HG02588 (cell line): ENCODE results near the gene VIPR1.
"Not testable (repeated sequence)": the region's sequence is repeated elsewhere in the genome, so short reads cannot be mapped to it uniquely, and the experiment has no call there.

Experiments used
- ATAC-seq: cut with Tn5 transposase; IDR thresholded peaks from one replicate; pipeline ENCODE4 v1.9.1; 2021; ENCODE audit warnings: mild to moderate bottlenecking, moderate library complexity; ENCODE audit not compliant: unreplicated experiment

VIPR1 gene

DNA sequence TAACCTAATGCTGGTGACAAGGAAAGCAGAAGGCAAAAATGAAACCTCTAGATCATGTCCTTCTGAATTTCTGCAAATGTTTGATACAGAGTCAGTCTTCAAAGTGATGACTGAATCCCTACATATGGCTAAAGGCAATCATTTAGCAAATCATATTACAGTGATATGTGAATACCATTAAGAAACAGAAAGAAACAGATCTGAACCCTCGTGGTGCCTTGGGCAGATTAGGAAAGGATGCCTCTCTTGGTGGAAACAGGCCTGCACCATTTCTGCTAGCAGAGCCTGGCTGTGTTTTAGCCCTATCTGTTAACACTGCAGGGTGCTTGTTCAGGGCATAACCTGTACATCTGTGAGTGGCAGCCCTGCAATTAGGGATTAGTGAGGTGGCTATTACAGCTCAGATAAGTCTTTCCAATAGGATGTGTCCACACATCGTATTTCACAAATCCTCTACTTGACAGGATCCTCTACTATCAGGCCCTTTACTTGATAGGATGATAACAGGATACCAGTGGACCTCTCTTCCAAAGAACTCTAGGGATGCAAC lies 67.2 kb downstream of the VIPR1 start:
- ATAC-seq = no peak

DNA sequence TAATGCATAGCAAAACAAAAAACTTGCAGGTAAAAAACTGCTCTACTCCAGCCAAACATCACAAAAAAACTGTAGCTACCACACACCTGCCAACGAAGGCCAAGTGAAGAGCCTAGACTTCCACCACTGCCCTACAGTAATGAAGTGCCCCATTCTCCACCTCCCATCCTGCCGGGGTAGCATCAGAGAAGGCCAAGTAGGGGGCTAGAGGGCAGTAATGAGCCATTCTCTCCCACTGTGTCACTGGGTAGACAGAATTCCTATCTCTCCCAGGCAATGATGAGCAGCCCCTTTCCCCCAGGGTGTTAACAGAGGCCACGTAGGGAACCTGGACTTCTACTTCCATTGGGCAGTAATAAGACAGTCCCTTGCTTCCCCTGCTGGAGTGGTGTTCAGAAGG lies 69.8 kb downstream of the VIPR1 start:
- no peak for ATAC-seq

DNA sequence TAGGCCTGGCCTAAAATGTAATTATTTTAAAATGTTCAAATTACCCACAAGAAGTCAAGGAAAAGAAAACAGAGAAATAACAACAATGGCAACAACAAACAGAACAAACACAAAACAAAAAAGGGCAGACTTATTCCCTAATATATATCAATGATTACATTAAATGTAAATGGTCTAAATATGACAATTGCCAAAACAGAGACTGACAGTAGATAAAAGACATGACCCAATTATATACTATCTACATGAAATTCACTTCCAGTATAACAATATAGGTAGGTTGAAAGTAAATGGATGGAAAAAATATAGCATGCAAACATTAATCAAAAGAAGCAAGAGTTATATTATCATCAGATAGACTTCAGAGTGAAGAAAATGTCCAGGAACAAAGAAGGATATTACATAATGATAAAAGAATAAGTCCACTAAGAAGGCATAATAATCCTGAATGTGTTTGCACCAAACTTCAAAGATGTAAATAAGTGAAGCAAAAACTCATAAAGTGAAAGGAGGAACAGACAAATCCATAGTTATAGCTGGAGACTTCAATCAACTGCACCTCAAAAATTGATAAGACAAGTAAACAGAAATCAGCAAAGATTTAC lies 72.8 kb downstream of the VIPR1 start:
- no peak for ATAC-seq

DNA sequence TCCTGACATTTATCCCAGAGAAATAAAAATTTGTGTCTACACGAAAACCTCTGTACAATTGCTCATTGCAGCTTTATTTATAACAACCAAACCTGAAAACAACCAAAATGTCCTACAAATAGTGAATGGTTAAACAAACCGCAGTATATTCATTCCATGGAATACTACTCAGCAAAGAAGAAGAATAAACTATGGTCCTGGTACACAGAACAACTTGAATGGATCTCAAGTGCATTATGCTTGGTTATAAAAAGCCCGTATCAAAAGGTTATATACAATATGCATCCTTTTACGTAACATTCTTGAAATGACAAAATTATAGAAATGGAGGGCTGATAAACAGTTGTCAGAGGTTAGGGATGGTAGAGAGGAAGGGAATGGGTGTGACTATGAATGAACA lies 75.6 kb downstream of the VIPR1 start:
- no peak for ATAC-seq

DNA sequence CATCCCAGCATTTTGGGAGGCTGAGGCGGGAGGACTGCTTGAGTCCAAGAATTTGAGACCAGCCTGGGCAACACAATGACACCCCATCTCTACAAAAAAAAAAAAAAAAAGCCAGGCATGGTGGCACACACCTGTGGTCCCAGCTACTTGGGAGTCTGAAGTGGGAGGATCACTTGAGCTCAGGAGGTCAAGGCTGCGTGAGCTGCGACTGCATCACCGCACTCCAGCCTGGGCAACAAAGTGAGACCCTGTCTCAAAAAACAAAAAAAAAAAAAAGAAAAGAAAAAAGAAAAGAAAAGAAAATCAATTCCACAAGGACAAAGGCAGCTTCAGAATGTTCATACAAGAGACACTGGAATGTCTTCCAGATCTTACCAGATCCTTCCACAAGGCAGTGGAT lies 76.9 kb downstream of the VIPR1 start:
- ATAC-seq = not testable (repeated sequence)

DNA sequence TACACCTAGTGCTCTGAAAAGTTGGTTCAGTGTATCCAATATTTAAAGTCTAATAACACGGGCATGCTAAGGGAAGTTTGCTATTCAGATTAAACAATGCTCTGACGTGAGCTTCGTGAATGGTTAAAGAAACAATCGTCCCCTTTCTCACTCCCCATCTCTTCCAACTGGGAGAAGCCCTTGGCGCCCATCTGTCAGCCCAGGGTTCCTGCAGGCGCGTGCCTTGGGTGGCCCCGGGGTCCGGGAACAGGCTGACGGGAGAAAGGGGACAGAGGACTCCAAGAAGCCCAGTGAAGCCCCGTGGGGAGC lies 78.9 kb downstream of the VIPR1 start:
- ATAC-seq = no peak

DNA sequence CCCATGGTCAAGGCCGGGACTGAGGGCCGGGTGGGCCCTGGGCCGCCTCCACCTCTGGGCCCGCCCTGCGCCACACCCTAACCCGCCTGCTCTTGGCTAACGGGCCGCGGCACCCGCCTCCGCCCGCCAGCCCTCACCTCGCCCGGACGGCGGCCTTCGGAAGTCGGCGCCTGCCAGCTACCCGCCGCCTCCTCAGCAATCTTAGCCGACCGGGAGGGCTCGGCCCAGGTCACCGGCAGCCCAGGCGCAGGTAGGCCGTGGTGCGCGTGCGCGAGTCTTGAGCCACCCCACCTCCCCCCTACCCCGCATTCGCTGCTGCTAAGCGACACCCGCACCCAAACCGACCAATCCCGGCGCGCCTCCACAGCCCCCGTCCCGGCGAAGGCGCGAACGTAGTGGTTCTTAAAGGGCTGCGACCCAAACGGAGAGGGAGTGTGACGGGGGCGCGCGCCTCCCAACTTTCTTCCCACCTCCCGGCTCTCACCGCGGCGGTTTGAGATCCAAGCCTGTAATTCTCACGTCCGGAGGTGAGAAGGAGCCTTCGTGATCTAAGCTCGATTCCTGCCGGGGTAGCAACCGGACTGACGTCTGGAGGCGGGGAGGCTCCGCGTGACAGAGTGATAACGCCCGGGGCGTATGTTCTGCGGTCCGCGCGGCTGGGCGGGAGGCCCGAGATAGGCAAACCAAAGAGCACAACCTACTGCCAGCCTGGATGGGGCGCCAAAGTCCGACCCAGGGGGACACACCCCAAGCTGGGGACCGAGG lies 79.4 kb downstream of the VIPR1 start, which contains the start of gene SEC22C:
SEC22C (minus strand) TSS at position 259 of the 765 bp plus-strand sequence. CDS start 12,921 bp downstream, outside the sequence.
- peak; percentile 91 for ATAC-seq

DNA sequence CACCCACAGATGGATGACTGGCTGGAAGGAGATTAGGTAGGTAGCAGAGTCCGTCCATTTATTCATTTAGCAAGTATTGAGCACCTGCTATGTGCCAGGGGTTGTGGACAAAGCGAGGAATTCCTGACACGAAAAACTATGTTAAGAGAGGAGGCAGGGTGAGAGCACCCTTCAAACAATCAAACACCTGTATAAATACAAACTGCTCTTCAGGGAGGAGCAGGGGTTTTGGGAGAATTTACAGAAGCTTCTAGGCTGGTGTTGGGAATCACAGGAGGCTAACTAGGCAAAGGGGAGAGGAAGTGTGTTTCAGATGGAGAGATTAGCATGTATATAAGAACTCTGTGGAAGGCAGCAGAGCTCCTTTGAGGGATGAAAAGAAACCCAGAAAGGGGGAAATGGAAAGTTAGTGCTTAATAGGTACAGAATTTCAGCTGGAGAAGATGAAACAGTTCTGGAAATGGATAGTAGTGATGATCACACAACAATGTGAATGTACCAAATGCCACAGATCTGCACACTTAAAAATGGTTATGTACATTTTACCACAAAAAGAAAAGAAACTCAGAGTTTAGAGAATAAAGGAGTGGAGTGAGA lies 80.1 kb downstream of the VIPR1 start:
- ATAC-seq = no peak
